BLaER1 (cell line): ENCODE results near the gene FOXI1.
A peak's percentile ranks its signal among the peaks of the same experiment; 100 is the strongest.

Experiments used
- H3K27ac ChIP-seq: shearing (Covaris generic); formaldehyde crosslinking; 2 replicates; pipeline ENCODE4 v1.8.1; 2022
- H3K27me3 ChIP-seq: shearing (Covaris generic); formaldehyde crosslinking; 2 replicates; pipeline ENCODE4 v1.8.1; 2022
- H3K36me3 ChIP-seq: shearing (Covaris generic); formaldehyde crosslinking; 2 replicates; pipeline ENCODE4 v1.8.1; 2022
- H3K4me1 ChIP-seq: shearing (Covaris generic); formaldehyde crosslinking; 2 replicates; pipeline ENCODE4 v1.8.1; 2022
- H3K4me2 ChIP-seq: shearing (Covaris generic); formaldehyde crosslinking; 2 replicates; pipeline ENCODE4 v1.8.1; 2022
- H3K4me3 ChIP-seq: shearing (Covaris generic); formaldehyde crosslinking; 2 replicates; pipeline ENCODE4 v1.8.1; 2022
- H3K9ac ChIP-seq: shearing (Covaris generic); formaldehyde crosslinking; 2 replicates; pipeline ENCODE4 v1.8.1; 2022
- H3K9me3 ChIP-seq: shearing (Covaris generic); formaldehyde crosslinking; 2 replicates; pipeline ENCODE4 v1.8.1; 2022
- H4K20me1 ChIP-seq: shearing (Covaris generic); formaldehyde crosslinking; 2 replicates; pipeline ENCODE4 v1.8.1; 2022
- Cebpa-rat ChIP-seq: shearing (Covaris generic); IDR thresholded peaks from 2 replicates; pipeline ENCODE4 v1.8.1; 2022

Gene FOXI1

DNA sequence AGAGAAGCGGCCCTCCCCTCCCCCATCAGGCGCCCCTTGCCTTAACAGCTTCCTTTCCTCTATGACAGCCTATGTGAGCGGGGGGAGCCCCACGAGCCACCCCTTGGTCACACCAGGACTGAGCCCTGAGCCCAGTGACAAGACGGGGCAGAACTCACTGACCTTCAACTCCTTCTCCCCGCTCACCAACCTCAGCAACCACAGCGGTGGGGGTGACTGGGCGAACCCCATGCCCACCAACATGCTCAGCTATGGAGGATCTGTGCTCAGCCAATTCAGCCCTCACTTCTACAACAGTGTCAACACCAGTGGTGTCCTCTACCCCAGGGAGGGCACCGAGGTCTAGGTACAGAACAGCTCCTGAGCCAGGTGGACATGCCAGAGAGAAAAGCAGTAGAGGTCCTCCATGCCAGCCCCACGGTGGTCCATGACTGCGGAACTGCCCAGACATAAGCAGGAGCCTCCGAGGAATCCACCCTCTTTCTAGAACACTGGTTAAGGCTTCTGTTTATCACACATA, 2.6 kb downstream of the FOXI1 start:
- peaks cover 18% of the 10 kb centered on the region for H3K4me1 ChIP-seq
- no peak overlapping the region for H3K27ac ChIP-seq
- TF ChIP-seq Cebpa-rat, result no peak
- no peaks in the 10 kb centered on the region for H3K36me3 ChIP-seq
- H4K20me1 ChIP-seq, result no peaks in the 10 kb centered on the region
- no peak overlapping the region for H3K4me3 ChIP-seq
- H3K9ac ChIP-seq, result no peak overlapping the region
- no peaks in the 10 kb centered on the region for H3K27me3 ChIP-seq
- no peaks in the 10 kb centered on the region for H3K9me3 ChIP-seq
- peak overlapping the region; percentile 24; the same call in 1 of the 2 replicates for H3K4me2 ChIP-seq

DNA sequence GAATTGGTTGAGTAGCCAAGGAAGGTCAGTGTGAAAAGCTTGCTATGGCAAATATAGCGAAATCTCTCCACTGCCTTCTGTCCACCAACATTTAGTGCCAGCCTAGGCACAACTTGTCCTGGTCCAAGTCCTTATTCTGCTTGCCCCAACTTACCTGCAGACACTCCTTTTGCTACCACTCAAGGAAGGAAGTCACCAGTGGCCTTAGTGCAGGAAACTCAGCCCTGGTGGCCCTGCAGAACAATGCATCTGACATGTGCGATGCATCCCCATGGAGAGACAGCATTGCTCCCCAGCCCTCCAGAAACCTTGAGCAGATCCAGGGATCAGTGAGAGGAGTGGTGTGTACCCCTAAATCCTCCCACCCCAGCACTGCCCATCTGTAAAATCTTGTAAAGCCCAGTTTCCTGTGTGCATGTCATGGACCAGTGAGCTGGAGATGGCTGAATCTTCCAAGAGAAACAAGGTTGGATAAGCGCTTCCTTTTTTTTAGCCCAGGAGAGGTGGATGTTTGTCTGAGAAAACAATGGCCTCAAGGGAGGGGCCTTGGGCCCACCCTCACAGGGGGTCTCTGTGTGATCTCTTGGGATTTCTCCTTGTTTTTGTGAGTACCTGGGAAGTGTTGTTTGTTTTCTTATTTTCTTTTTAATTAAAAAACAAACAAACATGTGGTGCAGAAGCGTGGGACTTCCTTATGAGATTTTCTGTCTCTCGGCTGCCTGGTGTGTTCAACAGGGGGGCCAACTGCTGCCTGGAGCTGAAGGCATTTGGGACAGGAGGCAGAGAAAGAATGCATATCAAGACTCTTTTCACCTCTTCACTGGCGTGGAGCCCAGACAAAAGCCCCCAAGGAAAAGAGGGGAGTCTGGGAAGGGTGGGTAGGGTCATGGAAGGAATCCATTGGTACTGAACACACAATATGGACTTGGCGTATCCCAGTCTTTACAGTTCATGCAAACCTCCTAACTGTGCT, 3.6 kb downstream of the FOXI1 start:
- Histone ChIP-seq H3K9me3 (no peaks in the 10 kb centered on the region), H3K4me2 (no peak overlapping the region), H3K9ac (no peak overlapping the region), H3K4me1 (peaks cover 18% of the 10 kb centered on the region), H4K20me1 (no peaks in the 10 kb centered on the region), H3K27me3 (no peaks in the 10 kb centered on the region), H3K36me3 (no peaks in the 10 kb centered on the region), H3K27ac (no peak overlapping the region), H3K4me3 (no peak overlapping the region)
- no peak for TF ChIP-seq Cebpa-rat

DNA sequence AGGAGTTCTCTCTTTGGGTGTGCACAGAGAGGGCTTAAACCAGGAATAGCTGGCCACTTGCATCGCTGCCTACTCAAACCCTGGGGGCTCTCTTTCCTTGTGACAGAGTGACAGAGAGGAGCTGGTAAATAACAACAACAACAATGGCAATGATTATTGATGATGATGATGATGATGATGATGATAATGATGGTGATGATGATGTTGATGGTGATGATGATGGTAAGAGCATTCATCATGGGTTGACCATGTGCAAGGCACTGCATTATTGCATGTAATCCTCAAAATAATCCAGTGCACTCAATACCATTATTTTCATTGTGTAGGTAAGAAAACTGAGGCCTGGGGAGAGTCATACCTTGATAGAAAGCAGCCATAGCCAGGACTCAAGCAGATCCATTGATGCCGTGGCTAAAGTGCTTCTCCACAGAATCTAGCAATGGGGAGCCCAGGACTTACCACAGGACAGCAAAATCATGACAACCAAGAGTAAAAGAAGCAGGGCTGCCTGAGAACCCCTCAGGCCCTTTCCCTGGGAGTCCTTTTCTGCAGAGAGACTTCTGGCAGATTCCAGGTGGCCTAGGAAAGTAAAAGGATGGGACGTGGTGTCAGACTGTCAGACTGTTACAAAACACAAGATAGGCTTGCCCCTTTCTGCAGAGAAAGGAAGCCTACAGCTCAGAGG, 4.8 kb downstream of the FOXI1 start:
- no peak for TF ChIP-seq Cebpa-rat
- Histone ChIP-seq H3K9ac (no peak overlapping the region), H3K27me3 (no peaks in the 10 kb centered on the region), H3K4me3 (no peak overlapping the region), H3K9me3 (no peaks in the 10 kb centered on the region), H3K27ac (no peak overlapping the region), H3K4me2 (no peak overlapping the region), H3K4me1 (peaks cover 18% of the 10 kb centered on the region), H3K36me3 (no peaks in the 10 kb centered on the region), H4K20me1 (no peaks in the 10 kb centered on the region)

DNA sequence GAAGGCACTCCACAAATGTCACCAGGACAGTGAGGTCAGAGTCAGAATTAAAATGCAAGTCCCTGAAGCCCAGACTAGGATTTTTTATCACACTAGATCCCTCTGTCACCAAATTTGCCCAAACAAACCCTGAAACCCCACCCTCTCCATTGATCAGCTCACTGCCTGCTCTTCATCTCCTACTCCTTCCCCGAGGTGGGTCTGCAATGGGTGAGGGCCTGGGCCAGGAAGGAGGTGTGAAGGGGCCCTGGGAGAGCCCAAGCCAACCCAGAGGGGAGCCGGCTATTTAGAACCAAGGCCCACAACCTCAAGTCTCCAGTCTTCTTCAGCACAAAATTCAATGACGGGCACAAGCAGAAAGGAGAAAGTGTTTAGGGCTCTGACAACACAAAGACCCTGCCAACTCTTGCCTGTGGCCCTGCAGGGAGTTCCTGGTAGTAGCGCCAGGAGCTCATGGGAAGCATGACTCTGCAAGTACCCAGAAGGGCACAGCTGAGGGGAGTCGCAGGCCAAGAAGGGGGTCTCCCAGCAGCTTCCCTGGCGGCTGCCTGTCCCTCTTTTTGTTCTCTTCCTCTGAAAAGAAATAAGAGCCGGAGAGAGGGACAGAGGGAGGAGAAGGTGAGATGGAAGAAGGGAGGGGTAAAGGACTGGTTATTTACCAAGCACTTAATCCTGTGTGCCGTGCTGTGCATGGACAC, 5.5 kb downstream of the FOXI1 start:
- H3K36me3 ChIP-seq, result no peaks in the 10 kb centered on the region
- H3K27me3 ChIP-seq, result no peaks in the 10 kb centered on the region
- H4K20me1 ChIP-seq, result no peaks in the 10 kb centered on the region
- H3K9ac ChIP-seq, result no peak overlapping the region
- H3K4me3 ChIP-seq, result no peak overlapping the region
- H3K4me2 ChIP-seq, result no peak overlapping the region
- TF ChIP-seq Cebpa-rat, result no peak
- H3K27ac ChIP-seq, result no peak overlapping the region
- peaks cover 18% of the 10 kb centered on the region for H3K4me1 ChIP-seq
- no peaks in the 10 kb centered on the region for H3K9me3 ChIP-seq

DNA sequence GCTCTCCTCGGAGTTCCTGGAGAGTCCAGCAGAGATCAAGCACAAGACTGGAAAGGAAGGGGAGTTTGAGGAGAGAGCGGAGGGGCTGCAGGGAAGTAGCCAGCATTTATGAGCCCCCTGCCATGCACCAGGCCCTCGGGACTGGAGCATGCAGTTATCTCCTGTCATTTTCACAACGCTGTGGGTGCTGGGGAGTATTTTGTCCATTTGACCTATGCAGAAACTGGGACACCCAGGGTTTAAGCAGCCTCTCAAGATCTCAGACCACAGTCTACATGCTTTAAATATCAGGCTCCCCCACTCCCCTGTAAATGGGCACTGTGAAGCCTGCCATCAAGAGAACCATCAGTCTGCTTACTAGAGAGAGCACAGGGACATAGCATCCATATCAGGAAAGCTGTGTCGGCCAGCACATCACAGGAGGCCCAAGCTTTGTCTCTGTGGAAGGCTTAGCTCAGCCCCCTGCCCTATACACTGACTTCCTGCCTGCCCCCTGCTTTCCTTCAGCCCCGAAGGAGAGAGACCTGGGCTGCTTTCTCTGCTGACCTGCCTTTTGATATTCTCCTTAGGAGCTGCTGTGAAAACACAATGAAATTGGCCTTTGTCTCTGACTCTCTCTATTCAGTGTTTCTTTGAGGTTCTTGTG, 7.3 kb downstream of the FOXI1 start:
- no peaks in the 10 kb centered on the region for H4K20me1 ChIP-seq
- H3K27me3 ChIP-seq, result no peaks in the 10 kb centered on the region
- H3K4me3 ChIP-seq, result no peak overlapping the region
- peaks cover 13% of the 10 kb centered on the region for H3K4me1 ChIP-seq
- H3K9ac ChIP-seq, result no peak overlapping the region
- no peak overlapping the region for H3K4me2 ChIP-seq
- no peak for TF ChIP-seq Cebpa-rat
- no peaks in the 10 kb centered on the region for H3K36me3 ChIP-seq
- no peaks in the 10 kb centered on the region for H3K9me3 ChIP-seq
- H3K27ac ChIP-seq, result no peak overlapping the region

DNA sequence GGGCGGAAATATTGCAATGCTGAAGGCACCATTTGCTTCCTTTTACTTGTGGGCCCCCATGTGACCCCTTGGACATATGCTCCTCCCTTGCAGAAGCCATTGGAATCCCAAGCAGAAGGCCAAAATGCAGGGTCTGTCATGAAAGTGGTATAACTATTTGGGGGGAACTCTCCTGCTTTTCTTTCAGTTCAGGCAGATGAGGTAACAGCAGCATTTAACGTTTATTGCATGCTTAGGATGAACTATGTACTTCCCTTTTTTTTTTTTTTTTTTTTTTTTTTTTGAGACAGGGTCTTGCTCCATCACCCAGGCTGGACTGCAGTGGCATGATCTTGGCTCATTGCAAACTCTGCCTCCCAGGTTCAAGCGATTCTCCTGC, 7.8 kb downstream of the FOXI1 start:
- Histone ChIP-seq H3K4me1 (peaks cover 9% of the 10 kb centered on the region), H3K4me3 (no peak overlapping the region), H4K20me1 (no peaks in the 10 kb centered on the region), H3K27me3 (no peaks in the 10 kb centered on the region), H3K9me3 (no peaks in the 10 kb centered on the region), H3K36me3 (no peaks in the 10 kb centered on the region), H3K27ac (no peak overlapping the region), H3K4me2 (no peak overlapping the region), H3K9ac (no peak overlapping the region)
- TF ChIP-seq Cebpa-rat, result no peak

DNA sequence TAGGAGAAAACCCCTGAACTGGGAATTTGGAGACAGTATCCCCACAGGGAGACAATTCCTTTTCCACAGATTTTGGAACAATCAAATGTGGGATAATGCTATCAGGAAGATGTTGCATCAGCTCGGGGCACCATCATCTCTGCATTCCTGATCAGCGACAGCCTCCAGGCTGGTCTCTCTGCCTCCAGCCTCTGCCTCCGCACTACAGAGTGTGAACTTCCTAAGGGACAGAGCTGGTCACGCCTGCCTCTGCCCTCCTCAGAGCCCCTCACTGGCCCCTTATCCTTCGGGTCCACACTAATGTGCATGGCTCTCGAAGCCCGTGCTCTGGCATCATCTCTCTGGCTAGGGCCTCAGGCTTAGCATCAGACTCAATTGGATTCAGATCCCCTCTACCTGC, 8.6 kb downstream of the FOXI1 start:
- no peak overlapping the region for H3K27ac ChIP-seq
- no peak for TF ChIP-seq Cebpa-rat
- no peaks in the 10 kb centered on the region for H3K27me3 ChIP-seq
- no peaks in the 10 kb centered on the region for H3K36me3 ChIP-seq
- H3K4me3 ChIP-seq, result no peak overlapping the region
- no peak overlapping the region for H3K4me2 ChIP-seq
- H3K9ac ChIP-seq, result no peak overlapping the region
- H3K9me3 ChIP-seq, result no peaks in the 10 kb centered on the region
- no peaks in the 10 kb centered on the region for H4K20me1 ChIP-seq
- peaks cover 4% of the 10 kb centered on the region for H3K4me1 ChIP-seq

DNA sequence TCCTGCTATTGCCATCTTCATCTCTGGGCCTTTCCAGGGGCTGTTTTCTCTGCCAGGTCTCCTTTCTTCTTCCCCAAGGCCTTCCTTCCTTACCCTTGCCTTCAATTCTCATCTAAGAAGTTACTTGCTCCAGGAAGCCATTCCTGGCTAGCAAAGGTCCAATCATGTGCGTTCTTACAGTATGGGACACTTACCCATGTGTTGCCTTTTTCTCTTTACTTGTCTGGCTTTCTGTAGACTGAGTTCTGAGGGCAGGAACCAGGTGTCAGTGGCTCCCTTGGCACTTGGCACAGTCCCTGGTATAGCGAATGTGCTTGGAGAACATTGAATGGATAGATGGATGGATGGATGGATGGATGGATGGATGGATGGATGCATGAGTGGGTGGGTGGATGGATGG, 10.2 kb downstream of the FOXI1 start:
- H3K4me3 ChIP-seq, result no peak overlapping the region
- H3K27me3 ChIP-seq, result no peaks in the 10 kb centered on the region
- H3K9ac ChIP-seq, result no peak overlapping the region
- no peak overlapping the region for H3K4me2 ChIP-seq
- H4K20me1 ChIP-seq, result no peaks in the 10 kb centered on the region
- no peak for TF ChIP-seq Cebpa-rat
- H3K27ac ChIP-seq, result no peak overlapping the region
- H3K9me3 ChIP-seq, result no peaks in the 10 kb centered on the region
- H3K4me1 ChIP-seq, result no peaks in the 10 kb centered on the region
- H3K36me3 ChIP-seq, result no peaks in the 10 kb centered on the region

DNA sequence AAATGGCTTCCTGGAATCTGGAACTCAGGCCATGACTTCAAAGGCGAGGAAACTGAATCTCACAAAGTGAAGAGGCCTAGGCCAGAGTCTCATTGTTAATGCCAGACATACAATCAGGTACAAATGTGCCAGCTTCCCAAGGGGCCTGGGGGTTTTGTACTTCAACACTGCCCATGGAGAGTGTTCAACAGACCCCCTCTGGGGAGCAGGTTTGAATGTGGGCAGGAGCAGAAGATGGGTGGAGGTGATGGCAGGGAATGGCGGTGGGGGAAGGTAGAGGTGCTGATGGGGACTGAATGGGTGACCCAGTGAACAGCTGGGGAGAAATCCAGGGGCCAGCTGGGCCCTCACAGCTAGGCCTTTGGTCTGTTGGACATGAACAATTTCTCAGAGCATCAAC, 12.0 kb downstream of the FOXI1 start:
- no peak for TF ChIP-seq Cebpa-rat
- Histone ChIP-seq H3K9ac (no peak overlapping the region), H3K27me3 (no peaks in the 10 kb centered on the region)

More for the DNA sequence above, 12.0 kb downstream of the FOXI1 start:
- Histone ChIP-seq H3K36me3 (no peaks in the 10 kb centered on the region), H3K4me3 (no peak overlapping the region), H3K9me3 (no peaks in the 10 kb centered on the region), H4K20me1 (no peaks in the 10 kb centered on the region), H3K4me2 (no peak overlapping the region), H3K4me1 (no peaks in the 10 kb centered on the region), H3K27ac (no peak overlapping the region)
